ENCODE data around the gene CADPS2. TPM values are rescaled to one million over a fixed set of nuclear protein-coding genes. Genes with fewer than 3 reads are reported as not detected.

Gene CADPS2
- total RNA-seq, 1 donor from 2014 or later, result 12.5 TPM

DNA sequence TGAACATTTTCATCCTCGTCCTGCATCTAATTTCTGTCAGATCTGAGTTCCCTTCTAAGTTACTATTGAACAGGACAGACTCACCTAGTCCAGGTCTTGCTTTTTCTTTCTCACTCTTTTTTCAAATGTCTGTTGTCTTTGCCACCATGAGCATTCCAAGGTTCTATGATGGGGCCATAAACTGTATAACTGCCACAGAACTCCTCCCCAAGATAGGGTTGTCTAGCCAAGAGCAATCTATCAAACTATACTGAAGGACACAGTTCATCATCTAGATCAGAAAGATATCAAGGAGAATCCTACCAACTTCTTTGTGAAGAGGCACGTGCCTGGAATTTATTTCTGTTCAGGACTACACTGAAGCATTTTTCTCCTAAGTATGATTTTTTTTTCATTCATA, 531.6 kb downstream of the CADPS2 start:
- Histone ChIP-seq H3K4me3 (ENCODE audit: low read length in 3 of 3) (no peak overlapping the region), H3K27ac (ENCODE audit: low read depth, low read length) (no peak overlapping the region), H3K9ac (ENCODE audit: low read depth in 1 of 3, low read length in 3 of 3) (no peak overlapping the region), H3K9me3 (ENCODE audit: control insufficient read depth in 3 of 3, low read length in 3 of 3) (no peaks in the 10 kb centered on the region), H3K27me3 (ENCODE audit: control insufficient read depth in 3 of 3, insufficient read depth in 3 of 3, low read length in 3 of 3) (no peaks in the 10 kb centered on the region), H3K36me3 (ENCODE audit: control insufficient read depth in 3 of 3, insufficient read depth in 3 of 3, low read length in 3 of 3) (no peaks in the 10 kb centered on the region), H3K4me1 (ENCODE audit: control insufficient read depth in 3 of 3, insufficient read depth in 3 of 3, low read length in 3 of 3) (no peaks in the 10 kb centered on the region)

DNA sequence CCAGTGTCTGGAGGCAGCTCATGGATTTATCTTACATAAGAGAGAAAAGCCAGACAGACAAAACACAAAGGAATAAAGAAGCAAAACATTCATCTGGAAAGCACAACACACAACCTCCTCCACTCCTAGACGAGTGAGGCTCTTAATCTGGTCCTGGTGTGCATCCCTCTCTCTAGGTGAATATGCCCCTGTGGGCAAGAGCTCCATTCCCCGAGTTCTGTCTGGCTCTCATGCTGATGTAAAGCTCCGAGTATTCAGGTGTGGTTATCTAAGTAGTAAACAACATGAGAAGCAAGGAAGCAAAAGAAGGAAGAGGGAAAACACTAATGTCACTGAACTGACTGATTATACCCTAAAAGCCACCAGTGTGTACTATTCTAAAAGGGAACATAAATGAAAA, 533.8 kb downstream of the CADPS2 start:
- Histone ChIP-seq H3K36me3 (ENCODE audit: control insufficient read depth in 3 of 3, insufficient read depth in 3 of 3, low read length in 3 of 3) (no peaks in the 10 kb centered on the region), H3K4me3 (ENCODE audit: low read length in 3 of 3) (no peak overlapping the region), H3K27ac (ENCODE audit: low read depth, low read length) (no peak overlapping the region), H3K9me3 (ENCODE audit: control insufficient read depth in 3 of 3, low read length in 3 of 3) (no peaks in the 10 kb centered on the region), H3K9ac (ENCODE audit: low read depth in 1 of 3, low read length in 3 of 3) (no peak overlapping the region), H3K4me1 (ENCODE audit: control insufficient read depth in 3 of 3, insufficient read depth in 3 of 3, low read length in 3 of 3) (no peaks in the 10 kb centered on the region), H3K27me3 (ENCODE audit: control insufficient read depth in 3 of 3, insufficient read depth in 3 of 3, low read length in 3 of 3) (no peaks in the 10 kb centered on the region)

DNA sequence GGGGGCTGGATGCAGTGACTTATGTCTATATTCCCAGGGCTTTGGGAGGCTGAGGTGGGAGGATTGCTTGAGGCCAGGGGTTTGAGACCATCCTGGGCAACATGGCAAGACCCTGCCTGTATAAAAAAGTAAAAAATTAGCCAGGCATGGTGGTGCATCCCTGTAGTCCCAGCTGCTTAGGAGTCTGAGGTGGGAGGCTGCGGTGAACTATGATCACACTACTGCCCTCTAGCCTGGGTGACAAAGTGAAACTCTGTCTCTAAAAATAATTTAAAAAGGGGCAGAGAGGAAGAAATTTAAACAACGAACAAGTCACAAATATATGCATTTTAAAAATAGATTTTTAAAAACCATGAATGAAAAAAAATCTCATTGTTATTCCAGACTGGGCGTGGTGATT, 535.6 kb downstream of the CADPS2 start:
- Histone ChIP-seq H3K4me1 (ENCODE audit: control insufficient read depth in 3 of 3, insufficient read depth in 3 of 3, low read length in 3 of 3) (no peaks in the 10 kb centered on the region), H3K27me3 (ENCODE audit: control insufficient read depth in 3 of 3, insufficient read depth in 3 of 3, low read length in 3 of 3) (no peaks in the 10 kb centered on the region), H3K9me3 (ENCODE audit: control insufficient read depth in 3 of 3, low read length in 3 of 3) (no peaks in the 10 kb centered on the region), H3K27ac (ENCODE audit: low read depth, low read length) (no peak overlapping the region), H3K4me3 (ENCODE audit: low read length in 3 of 3) (no peak overlapping the region), H3K9ac (ENCODE audit: low read depth in 1 of 3, low read length in 3 of 3) (no peak overlapping the region), H3K36me3 (ENCODE audit: control insufficient read depth in 3 of 3, insufficient read depth in 3 of 3, low read length in 3 of 3) (no peaks in the 10 kb centered on the region)

DNA sequence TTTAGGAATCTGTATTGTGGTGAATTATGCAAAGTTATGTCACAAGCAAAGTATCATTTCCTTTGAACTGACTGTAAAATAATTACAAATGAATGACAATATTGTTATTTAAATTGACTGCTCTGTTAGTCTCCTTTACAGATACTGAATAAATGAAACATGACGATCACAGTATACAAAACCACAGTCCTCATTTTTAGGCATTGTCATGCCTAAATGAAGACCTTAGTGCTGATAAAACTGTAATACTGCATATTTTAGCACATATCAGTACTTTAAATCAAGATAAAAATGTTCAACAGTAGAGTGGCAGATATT, 542.0 kb downstream of the CADPS2 start:
- no peak overlapping the region for H3K4me3 ChIP-seq (ENCODE audit: low read length in 3 of 3)
- H3K27ac ChIP-seq (ENCODE audit: low read depth, low read length), result no peak overlapping the region
- H3K9ac ChIP-seq (ENCODE audit: low read depth in 1 of 3, low read length in 3 of 3), result no peak overlapping the region
- H3K4me1 ChIP-seq (ENCODE audit: control insufficient read depth in 3 of 3, insufficient read depth in 3 of 3, low read length in 3 of 3), result no peaks in the 10 kb centered on the region
- H3K9me3 ChIP-seq (ENCODE audit: control insufficient read depth in 3 of 3, low read length in 3 of 3), result no peaks in the 10 kb centered on the region
- H3K36me3 ChIP-seq (ENCODE audit: control insufficient read depth in 3 of 3, insufficient read depth in 3 of 3, low read length in 3 of 3), result no peaks in the 10 kb centered on the region
- no peaks in the 10 kb centered on the region for H3K27me3 ChIP-seq (ENCODE audit: control insufficient read depth in 3 of 3, insufficient read depth in 3 of 3, low read length in 3 of 3)

DNA sequence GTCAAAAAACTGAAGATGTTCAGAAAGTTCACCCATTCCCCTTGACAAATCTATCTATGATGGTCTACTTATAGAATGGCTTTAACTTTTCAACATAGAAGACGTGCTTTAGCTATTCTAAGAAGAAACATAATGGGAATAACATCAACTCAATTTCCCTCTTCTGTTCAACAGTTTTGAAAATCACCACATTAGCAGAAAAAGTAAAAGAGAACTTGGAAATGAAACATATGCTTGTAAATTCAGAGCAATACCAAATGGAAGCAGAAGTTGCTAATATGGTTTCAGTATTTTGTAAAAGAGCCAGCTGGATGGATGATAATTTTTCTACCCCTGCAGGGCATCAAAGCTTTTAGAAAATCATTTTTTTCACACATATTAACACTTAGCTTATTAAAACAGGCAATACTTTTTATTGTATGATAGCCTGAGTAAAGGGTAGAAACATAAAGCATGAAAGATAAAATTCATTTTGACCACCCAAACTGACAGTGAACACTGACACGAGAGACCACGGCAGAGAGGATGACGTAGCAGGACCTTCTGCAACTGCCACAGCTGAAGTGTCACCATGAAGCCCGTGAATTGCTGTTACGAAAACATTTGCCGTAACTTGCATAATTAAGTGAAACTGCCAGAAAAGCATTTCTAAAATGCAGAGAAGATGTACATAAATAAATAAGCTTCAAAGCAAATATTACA, 542.5 kb downstream of the CADPS2 start:
- Histone ChIP-seq H3K9me3 (ENCODE audit: control insufficient read depth in 3 of 3, low read length in 3 of 3) (no peaks in the 10 kb centered on the region), H3K36me3 (ENCODE audit: control insufficient read depth in 3 of 3, insufficient read depth in 3 of 3, low read length in 3 of 3) (no peaks in the 10 kb centered on the region), H3K27me3 (ENCODE audit: control insufficient read depth in 3 of 3, insufficient read depth in 3 of 3, low read length in 3 of 3) (no peaks in the 10 kb centered on the region), H3K27ac (ENCODE audit: low read depth, low read length) (no peak overlapping the region), H3K9ac (ENCODE audit: low read depth in 1 of 3, low read length in 3 of 3) (no peak overlapping the region), H3K4me3 (ENCODE audit: low read length in 3 of 3) (no peak overlapping the region), H3K4me1 (ENCODE audit: control insufficient read depth in 3 of 3, insufficient read depth in 3 of 3, low read length in 3 of 3) (no peaks in the 10 kb centered on the region)

DNA sequence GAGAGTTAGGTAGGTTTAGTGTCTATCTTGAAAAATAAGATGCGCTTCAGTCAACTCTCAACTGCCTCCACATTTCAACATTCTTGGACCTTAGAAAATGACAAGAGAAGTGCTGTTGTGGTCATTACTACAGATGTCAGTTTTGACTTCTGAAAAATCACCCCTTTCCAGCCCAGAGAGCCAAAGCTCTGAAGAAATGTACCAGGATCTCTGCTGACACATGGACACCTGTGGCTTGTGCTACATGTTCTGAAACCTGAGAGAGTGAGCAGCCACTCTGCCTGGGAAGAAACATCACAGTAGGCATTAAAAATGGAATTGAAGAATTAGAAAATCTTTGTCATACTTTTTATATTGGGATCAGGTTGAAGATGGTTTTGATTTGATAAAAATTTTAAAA, 545.8 kb downstream of the CADPS2 start:
- Histone ChIP-seq H3K9me3 (ENCODE audit: control insufficient read depth in 3 of 3, low read length in 3 of 3) (no peaks in the 10 kb centered on the region), H3K27ac (ENCODE audit: low read depth, low read length) (no peak overlapping the region), H3K4me3 (ENCODE audit: low read length in 3 of 3) (no peak overlapping the region), H3K36me3 (ENCODE audit: control insufficient read depth in 3 of 3, insufficient read depth in 3 of 3, low read length in 3 of 3) (no peaks in the 10 kb centered on the region), H3K9ac (ENCODE audit: low read depth in 1 of 3, low read length in 3 of 3) (no peak overlapping the region), H3K27me3 (ENCODE audit: control insufficient read depth in 3 of 3, insufficient read depth in 3 of 3, low read length in 3 of 3) (no peaks in the 10 kb centered on the region), H3K4me1 (ENCODE audit: control insufficient read depth in 3 of 3, insufficient read depth in 3 of 3, low read length in 3 of 3) (no peaks in the 10 kb centered on the region)

DNA sequence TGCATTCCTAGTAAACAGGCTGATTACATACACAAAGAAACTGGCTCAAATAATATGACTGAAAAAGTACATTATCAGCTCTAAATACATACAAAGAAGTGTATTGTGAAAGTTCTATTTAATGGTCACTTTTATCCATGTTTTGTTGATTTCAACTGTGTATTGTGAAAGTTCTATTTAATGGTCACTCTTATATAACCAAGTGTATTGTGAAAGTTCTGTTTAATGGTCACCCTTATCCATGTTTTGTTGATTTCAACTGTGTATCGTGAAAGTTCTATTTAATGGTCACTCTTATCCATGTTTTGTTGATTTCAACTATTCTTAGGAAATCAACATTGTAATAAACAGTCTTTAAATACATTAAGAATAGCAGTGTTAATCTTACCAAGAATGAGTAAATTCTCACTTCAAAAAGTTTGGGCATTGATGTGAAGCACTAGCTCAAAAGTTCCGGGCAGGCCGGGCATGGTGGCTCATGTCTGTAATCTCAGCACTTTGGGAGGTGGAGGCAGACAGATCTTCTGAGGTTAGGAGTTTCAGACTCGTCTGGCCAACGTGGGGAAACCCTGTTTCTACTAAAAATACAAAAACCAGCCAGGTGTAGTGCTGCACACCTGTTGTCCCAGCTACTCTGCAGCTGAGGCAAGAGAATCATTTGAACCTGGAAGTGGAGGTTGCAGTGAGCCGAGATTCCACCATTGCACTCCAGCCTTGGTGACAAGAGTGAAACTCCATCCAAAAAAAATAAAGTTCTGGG, 546.9 kb downstream of the CADPS2 start:
- Histone ChIP-seq H3K27me3 (ENCODE audit: control insufficient read depth in 3 of 3, insufficient read depth in 3 of 3, low read length in 3 of 3) (no peaks in the 10 kb centered on the region), H3K9me3 (ENCODE audit: control insufficient read depth in 3 of 3, low read length in 3 of 3) (no peaks in the 10 kb centered on the region), H3K36me3 (ENCODE audit: control insufficient read depth in 3 of 3, insufficient read depth in 3 of 3, low read length in 3 of 3) (no peaks in the 10 kb centered on the region), H3K9ac (ENCODE audit: low read depth in 1 of 3, low read length in 3 of 3) (no peak overlapping the region), H3K4me1 (ENCODE audit: control insufficient read depth in 3 of 3, insufficient read depth in 3 of 3, low read length in 3 of 3) (no peaks in the 10 kb centered on the region), H3K27ac (ENCODE audit: low read depth, low read length) (no peak overlapping the region), H3K4me3 (ENCODE audit: low read length in 3 of 3) (no peak overlapping the region)

DNA sequence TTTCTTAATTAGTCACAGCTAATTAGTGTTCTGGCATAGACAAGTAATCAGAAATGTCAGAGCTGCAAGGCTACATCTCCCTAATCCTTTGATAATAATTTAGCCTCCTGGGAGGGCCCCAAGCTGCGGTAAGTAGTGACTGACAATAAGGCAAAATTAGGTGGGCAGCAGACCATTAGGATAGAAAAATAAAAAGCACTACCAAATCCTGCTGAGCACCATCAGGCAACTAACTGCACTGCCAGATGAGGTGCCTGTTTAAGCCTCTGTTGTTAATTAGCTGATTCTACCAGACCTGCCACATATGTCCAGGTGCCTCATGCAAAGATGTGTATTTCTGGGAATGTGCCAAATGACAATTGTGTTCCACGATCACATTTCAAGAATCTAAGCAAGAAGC, 549.2 kb downstream of the CADPS2 start:
- no peak overlapping the region for H3K9ac ChIP-seq (ENCODE audit: low read depth in 1 of 3, low read length in 3 of 3)
- no peaks in the 10 kb centered on the region for H3K4me1 ChIP-seq (ENCODE audit: control insufficient read depth in 3 of 3, insufficient read depth in 3 of 3, low read length in 3 of 3)
- no peak overlapping the region for H3K4me3 ChIP-seq (ENCODE audit: low read length in 3 of 3)
- H3K9me3 ChIP-seq (ENCODE audit: control insufficient read depth in 3 of 3, low read length in 3 of 3), result no peaks in the 10 kb centered on the region
- H3K27ac ChIP-seq (ENCODE audit: low read depth, low read length), result no peak overlapping the region
- no peaks in the 10 kb centered on the region for H3K27me3 ChIP-seq (ENCODE audit: control insufficient read depth in 3 of 3, insufficient read depth in 3 of 3, low read length in 3 of 3)
- H3K36me3 ChIP-seq (ENCODE audit: control insufficient read depth in 3 of 3, insufficient read depth in 3 of 3, low read length in 3 of 3), result no peaks in the 10 kb centered on the region

DNA sequence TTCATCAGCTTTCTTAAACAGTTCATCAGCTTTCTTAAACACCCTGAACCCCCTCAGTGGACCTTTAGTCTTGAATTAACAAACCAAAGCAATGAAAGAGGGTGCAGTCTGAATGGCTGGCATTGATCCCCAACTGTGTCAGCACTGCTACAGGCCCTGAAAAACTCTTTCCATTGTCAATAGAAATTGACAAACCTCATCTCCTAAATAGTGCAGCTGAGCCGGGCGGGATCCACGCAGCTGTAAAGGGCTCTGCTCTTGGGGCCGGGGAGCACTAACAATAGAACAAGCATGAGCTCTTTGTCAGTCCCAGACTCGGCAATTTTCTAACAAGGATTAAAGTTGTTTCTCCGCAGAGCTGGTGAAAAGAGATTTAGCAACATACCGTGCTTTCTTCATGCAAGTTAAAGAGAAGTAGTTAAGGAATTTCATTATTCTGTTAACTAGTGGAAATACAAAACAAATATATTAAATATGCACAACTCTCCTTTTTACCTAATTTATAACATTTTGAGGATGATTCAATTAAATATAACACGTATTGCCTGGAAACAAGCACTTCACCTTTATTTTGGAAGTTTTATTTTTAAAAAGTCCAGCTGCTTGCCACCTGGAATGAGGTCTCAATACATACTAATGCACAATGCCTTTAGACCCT, 557.0 kb downstream of the CADPS2 start:
- Histone ChIP-seq H3K9ac (ENCODE audit: low read depth in 1 of 3, low read length in 3 of 3) (no peak overlapping the region), H3K36me3 (ENCODE audit: control insufficient read depth in 3 of 3, insufficient read depth in 3 of 3, low read length in 3 of 3) (no peaks in the 10 kb centered on the region), H3K27me3 (ENCODE audit: control insufficient read depth in 3 of 3, insufficient read depth in 3 of 3, low read length in 3 of 3) (no peaks in the 10 kb centered on the region), H3K4me3 (ENCODE audit: low read length in 3 of 3) (no peak overlapping the region), H3K9me3 (ENCODE audit: control insufficient read depth in 3 of 3, low read length in 3 of 3) (no peaks in the 10 kb centered on the region), H3K4me1 (ENCODE audit: control insufficient read depth in 3 of 3, insufficient read depth in 3 of 3, low read length in 3 of 3) (no peaks in the 10 kb centered on the region), H3K27ac (ENCODE audit: low read depth, low read length) (no peak overlapping the region)

DNA sequence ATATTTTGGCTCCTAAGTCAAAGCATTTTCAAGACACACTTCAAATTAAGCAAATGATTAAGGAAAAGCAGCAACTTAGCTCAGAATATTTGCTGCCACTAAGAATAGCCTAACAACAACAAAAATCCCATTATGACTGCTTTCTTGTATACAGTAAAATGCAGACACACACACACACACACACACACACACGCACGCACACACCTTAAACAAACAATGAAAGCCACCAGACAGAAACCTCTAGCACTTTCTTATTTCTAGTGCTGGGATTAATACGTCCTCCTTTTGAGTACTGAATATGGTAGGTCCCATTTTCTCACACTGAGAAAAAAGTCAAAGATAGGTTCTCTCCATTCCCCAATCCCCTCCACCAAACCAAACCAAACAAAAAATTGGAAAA, 558.3 kb downstream of the CADPS2 start:
- Histone ChIP-seq H3K27ac (ENCODE audit: low read depth, low read length) (no peak overlapping the region), H3K9ac (ENCODE audit: low read depth in 1 of 3, low read length in 3 of 3) (no peak overlapping the region), H3K36me3 (ENCODE audit: control insufficient read depth in 3 of 3, insufficient read depth in 3 of 3, low read length in 3 of 3) (no peaks in the 10 kb centered on the region), H3K9me3 (ENCODE audit: control insufficient read depth in 3 of 3, low read length in 3 of 3) (no peaks in the 10 kb centered on the region), H3K4me3 (ENCODE audit: low read length in 3 of 3) (no peak overlapping the region), H3K27me3 (ENCODE audit: control insufficient read depth in 3 of 3, insufficient read depth in 3 of 3, low read length in 3 of 3) (no peaks in the 10 kb centered on the region), H3K4me1 (ENCODE audit: control insufficient read depth in 3 of 3, insufficient read depth in 3 of 3, low read length in 3 of 3) (no peaks in the 10 kb centered on the region)

All from skeletal muscle tissue (tissue), 4 donors.